WERI-Rb-1 (cell line): ENCODE results near the gene PTPRD.

Experiments used
- DNase-seq: peaks from one replicate; pipeline ENCODE4 v3.0.0-alpha.2; 2020
- H3K27ac ChIP-seq: fragments of 250-450 bp; sonication (Bioruptor Pico); 2 replicates; pipeline ENCODE4 v1.5.1; 2020; ENCODE audit warnings: mild to moderate bottlenecking, moderate library complexity
- H3K27me3 ChIP-seq: fragments of 250-450 bp; sonication (Bioruptor Pico); 2 replicates; pipeline ENCODE4 v1.5.1; 2021; ENCODE audit warnings: mild to moderate bottlenecking, low read depth, moderate library complexity; ENCODE audit not compliant: insufficient read depth, severe bottlenecking
- H3K36me3 ChIP-seq: fragments of 250-450 bp; sonication (Bioruptor Pico); 2 replicates; pipeline ENCODE4 v1.5.1; 2020; ENCODE audit warnings: mild to moderate bottlenecking, moderate library complexity
- H3K4me3 ChIP-seq: 2 replicates; pipeline ENCODE4 v1.5.1; 2011; ENCODE audit warnings: low read depth, mild to moderate bottlenecking, control low read depth, low read length
- H3K9me3 ChIP-seq: fragments of 250-450 bp; sonication (Bioruptor Pico); 2 replicates; pipeline ENCODE4 v1.5.1; 2021; ENCODE audit warnings: mild to moderate bottlenecking, moderate library complexity; ENCODE audit not compliant: severe bottlenecking
- CTCF ChIP-seq: IDR thresholded peaks from 2 replicates; pipeline ENCODE4 v1.5.1; 2011; ENCODE audit warnings: low read depth, mild to moderate bottlenecking, control low read depth, inconsistent platforms, low read length

PTPRD gene

GRCh38 chr9:9973062-9973461 is 639.7 kb downstream of the PTPRD start:
- Histone ChIP-seq H3K4me3 (no peak overlapping the region), H3K36me3 (no peaks in the 10 kb centered on the region), H3K27me3 (no peaks in the 10 kb centered on the region), H3K9me3 (no peaks in the 10 kb centered on the region), H3K27ac (no peak overlapping the region)
- no peak for DNase-seq
- TF ChIP-seq CTCF = no peak

- Histone ChIP-seq H3K36me3 (no peaks in the 10 kb centered on the region), H3K4me3 (no peak overlapping the region)
- TF ChIP-seq CTCF = no peak
Measured at GRCh38 chr9:9970514-9970913, 642.3 kb downstream of the PTPRD start.

GRCh38 chr9:9963841-9964240 is 649.0 kb downstream of the PTPRD start:
- Histone ChIP-seq H3K36me3 (no peaks in the 10 kb centered on the region), H3K4me3 (no peak overlapping the region), H3K9me3 (no peaks in the 10 kb centered on the region), H3K27me3 (no peaks in the 10 kb centered on the region), H3K27ac (no peak overlapping the region)
- no peak for DNase-seq
- no peak for TF ChIP-seq CTCF

More at GRCh38 chr9:9970514-9970913, 642.3 kb downstream of the PTPRD start:
- Histone ChIP-seq H3K9me3 (no peaks in the 10 kb centered on the region), H3K27me3 (no peaks in the 10 kb centered on the region), H3K27ac (no peak overlapping the region)
- DNase-seq = no peak

GRCh38 chr9:9961934-9962333 is 650.9 kb downstream of the PTPRD start:
- no peak for TF ChIP-seq CTCF
- H3K27ac ChIP-seq = no peak overlapping the region
- no peaks in the 10 kb centered on the region for H3K9me3 ChIP-seq
- no peaks in the 10 kb centered on the region for H3K36me3 ChIP-seq
- DNase-seq = no peak
- no peak overlapping the region for H3K4me3 ChIP-seq
- H3K27me3 ChIP-seq = no peaks in the 10 kb centered on the region

- no peak overlapping the region for H3K4me3 ChIP-seq
- H3K9me3 ChIP-seq = no peaks in the 10 kb centered on the region
- TF ChIP-seq CTCF = no peak
- no peak for DNase-seq
- H3K27ac ChIP-seq = no peak overlapping the region
- H3K27me3 ChIP-seq = no peaks in the 10 kb centered on the region
- H3K36me3 ChIP-seq = no peaks in the 10 kb centered on the region
Measured at GRCh38 chr9:9961487-9961886, 651.3 kb downstream of the PTPRD start.

GRCh38 chr9:9951556-9952160 is 661.1 kb downstream of the PTPRD start:
- no peak overlapping the region for H3K27ac ChIP-seq
- no peak overlapping the region for H3K4me3 ChIP-seq
- TF ChIP-seq CTCF = no peak
- H3K27me3 ChIP-seq = no peaks in the 10 kb centered on the region
- H3K36me3 ChIP-seq = no peaks in the 10 kb centered on the region
- DNase-seq = no peak
- no peaks in the 10 kb centered on the region for H3K9me3 ChIP-seq
